GM12891 (cell line): ENCODE data around the gene PRKAB2.
"Not testable (repeated sequence)": the region's sequence is repeated elsewhere in the genome, so short reads cannot be mapped to it uniquely, and the experiment has no call there.

ENCODE experiments used
- PAX5 ChIP-seq: IDR thresholded peaks from 2 replicates; pipeline ENCODE4 v1.6.1; 2011; ENCODE audit warnings: low read length, moderate library complexity, mild to moderate bottlenecking; ENCODE audit not compliant: insufficient read depth, severe bottlenecking
- POLR2A ChIP-seq: IDR thresholded peaks from 2 replicates; pipeline ENCODE4 v1.6.1; 2011; ENCODE audit warnings: low read depth, low read length, control low read depth
- POLR2AphosphoS5 ChIP-seq: IDR thresholded peaks from 2 replicates; pipeline ENCODE4 v1.6.1; 2011; ENCODE audit warnings: low read depth, low read length, control low read depth
- POU2F2 ChIP-seq: IDR thresholded peaks from 2 replicates; pipeline ENCODE4 v1.6.1; 2011; ENCODE audit warnings: low read depth, mild to moderate bottlenecking, control low read depth, low read length, moderate library complexity
- SPI1 ChIP-seq: IDR thresholded peaks from 2 replicates; pipeline ENCODE4 v1.6.1; 2011; ENCODE audit warnings: low read depth, low read length, control low read depth
- TAF1 ChIP-seq: IDR thresholded peaks from 2 replicates; pipeline ENCODE4 v1.6.1; 2011; ENCODE audit warnings: low read depth, low read length, control low read depth

DNA sequence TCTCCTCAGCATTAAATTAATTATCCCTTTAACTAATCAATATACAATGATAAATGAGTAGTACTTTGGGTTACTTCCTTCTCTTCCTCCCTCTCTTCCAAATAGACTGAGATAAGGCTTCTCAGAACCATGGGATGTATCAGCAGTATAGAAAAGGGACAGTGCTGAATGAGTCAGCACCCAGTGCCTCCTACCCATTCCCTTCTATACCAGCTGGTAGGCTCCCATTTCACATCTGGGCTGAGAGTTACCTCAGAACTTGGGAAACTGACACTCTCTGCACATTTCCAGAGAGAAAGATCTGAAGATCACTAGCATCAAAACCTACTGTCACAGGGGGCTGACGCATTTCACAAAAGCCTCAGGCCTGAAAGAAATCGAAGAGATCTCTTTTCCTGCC, 15.2 kb downstream of the PRKAB2 start:
- TF ChIP-seq POLR2A, POLR2AphosphoS5, SPI1, TAF1, PAX5, POU2F2: not testable (repeated sequence)
